MCF 10A (cell line): ENCODE measurements around the gene MECP2. TPM values are rescaled to one million over a fixed set of nuclear protein-coding genes. Genes with fewer than 3 reads are reported as not detected.
A peak's percentile ranks its signal among the peaks of the same experiment; 100 is the strongest.

Source experiments
- BruUV-seq: library from RNA; stranded (reverse); fragments of 400-500 nt; replicated peaks from 2 replicates; lab custom pipeline; 2021; lab: Mats Ljungman, UMichigan
- CTCF ChIA-PET: fragments of 300-600 bp; sonication (Branson Sonifier 250); formaldehyde crosslinking; extraction: SDS; loops from one replicate; lab custom pipeline; 2021; ENCODE audit warnings: antibody characterized with exemption, inconsistent platforms; lab: Yijun Ruan, JAX
- POLR2A ChIA-PET: fragments of 300-600, 350-650 bp; sonication (Branson Sonifier 250); formaldehyde crosslinking; extraction: SDS; loops from one replicate; lab custom pipeline; 2020; ENCODE audit warnings: antibody characterized with exemption, inconsistent platforms; lab: Yijun Ruan, JAX
- DNase-seq: peaks from one replicate; pipeline ENCODE4 v3.0.0-alpha.2; 2018; ENCODE audit not compliant: unreplicated experiment
- H3K27ac Mint-ChIP-seq: one replicate; pipeline ENCODE4 v1.8.0; 2022; ENCODE audit warnings: mild to moderate bottlenecking, low read depth, mixed read lengths; ENCODE audit not compliant: unreplicated experiment
- H3K27me3 Mint-ChIP-seq: one replicate; pipeline ENCODE4 v1.8.0; 2022; ENCODE audit warnings: mixed read lengths; ENCODE audit not compliant: insufficient read depth, unreplicated experiment
- H3K36me3 Mint-ChIP-seq: one replicate; pipeline ENCODE4 v1.8.0; 2022; ENCODE audit warnings: mild to moderate bottlenecking, moderate library complexity, mixed read lengths; ENCODE audit not compliant: insufficient read depth, unreplicated experiment
- H3K4me1 Mint-ChIP-seq: one replicate; pipeline ENCODE4 v1.8.0; 2022; ENCODE audit warnings: mixed read lengths; ENCODE audit not compliant: insufficient read depth, unreplicated experiment
- H3K4me3 Mint-ChIP-seq: one replicate; pipeline ENCODE4 v1.8.0; 2022; ENCODE audit warnings: mild to moderate bottlenecking, moderate library complexity, mixed read lengths; ENCODE audit not compliant: unreplicated experiment
- H3K9me3 Mint-ChIP-seq: one replicate; pipeline ENCODE4 v1.8.0; 2022; ENCODE audit warnings: mixed read lengths; ENCODE audit not compliant: unreplicated experiment
- intact Hi-C: fragments of 100-400 bp; cut with micrococcal nuclease; formaldehyde crosslinking; loops from 2 replicates; pipeline ENCODE4 v1.14.1; 2022
- total RNA-seq: library from RNA; stranded (reverse); gene quantifications from 2 replicates; pipeline ENCODE4 v1.2.3, GENCODE V29; 2022
- TF ChIP-seq, protein P1 (sequence below): fragments of 200-600 bp; IDR thresholded peaks from one replicate; pipeline ENCODE4 v1.8.0; 2022; ENCODE audit warnings: antibody characterized with exemption, mild to moderate bottlenecking; ENCODE audit not compliant: unreplicated experiment

MECP2 gene
- total RNA-seq, 1 experiment from 2014 or later: 46.9 TPM

DNA sequence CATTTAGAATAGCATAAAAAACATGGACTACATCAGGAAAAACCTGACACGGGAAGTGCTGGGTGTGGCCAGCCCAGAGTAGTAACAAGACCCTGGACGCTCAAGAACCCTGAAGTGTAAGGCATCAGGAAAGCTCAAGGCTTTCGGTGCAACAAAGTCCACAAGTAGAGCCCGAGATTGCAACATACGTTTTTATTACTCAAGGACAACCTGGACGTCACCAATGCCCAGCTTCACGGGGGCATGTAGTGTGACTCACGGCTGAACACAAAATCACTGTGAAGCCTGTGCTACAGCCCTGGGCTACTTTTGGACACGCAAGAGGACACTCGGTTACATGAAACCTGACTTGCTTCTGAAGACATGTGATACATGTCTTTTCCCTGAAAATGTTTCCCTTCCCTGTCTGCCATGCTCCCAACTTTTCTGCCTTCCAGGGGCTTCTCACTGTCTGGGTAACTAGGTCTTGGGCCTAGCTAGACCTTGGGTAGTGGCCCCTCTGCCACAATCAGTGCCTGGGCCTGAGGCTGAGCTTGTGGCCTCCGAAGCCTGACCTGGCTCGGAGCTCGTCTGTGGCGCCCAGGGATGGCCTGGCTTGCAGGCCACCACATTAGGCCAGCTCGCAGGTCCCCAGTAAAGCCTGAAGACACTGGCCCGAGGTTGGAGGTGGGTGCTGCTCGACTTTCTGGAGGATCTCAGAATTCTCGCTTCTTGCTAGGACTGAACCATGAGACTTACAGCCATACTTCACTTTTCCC, 87.0 kb downstream of the MECP2 start:
- no peaks in the 10 kb centered on the region for H3K9me3 Mint-ChIP-seq
- ChIA-PET POLR2A (interaction anchor here (0.6 to 2.1 kb wide), 6 partner anchors 9 to 42 kb away, joined by 3 to 16 read pairs (median 4); partner anchors contain the start of genes HCFC1, IRAK1 and TMEM187), CTCF (interaction anchor here (0.7 to 0.9 kb wide), 3 partner anchors 26 to 531 kb away, joined by 3 to 5 read pairs (median 3); no protein-coding TSS in a partner anchor)
- H3K27ac Mint-ChIP-seq: peak overlapping the region; percentile 16
- DNase-seq: peak; percentile 98
- peaks cover 35% of the 10 kb centered on the region for H3K27me3 Mint-ChIP-seq
- intact Hi-C loops: no loop called here
- H3K36me3 Mint-ChIP-seq: peaks cover 63% of the 10 kb centered on the region
- H3K4me3 Mint-ChIP-seq: no peak overlapping the region
- TF ChIP-seq, protein P1, sequence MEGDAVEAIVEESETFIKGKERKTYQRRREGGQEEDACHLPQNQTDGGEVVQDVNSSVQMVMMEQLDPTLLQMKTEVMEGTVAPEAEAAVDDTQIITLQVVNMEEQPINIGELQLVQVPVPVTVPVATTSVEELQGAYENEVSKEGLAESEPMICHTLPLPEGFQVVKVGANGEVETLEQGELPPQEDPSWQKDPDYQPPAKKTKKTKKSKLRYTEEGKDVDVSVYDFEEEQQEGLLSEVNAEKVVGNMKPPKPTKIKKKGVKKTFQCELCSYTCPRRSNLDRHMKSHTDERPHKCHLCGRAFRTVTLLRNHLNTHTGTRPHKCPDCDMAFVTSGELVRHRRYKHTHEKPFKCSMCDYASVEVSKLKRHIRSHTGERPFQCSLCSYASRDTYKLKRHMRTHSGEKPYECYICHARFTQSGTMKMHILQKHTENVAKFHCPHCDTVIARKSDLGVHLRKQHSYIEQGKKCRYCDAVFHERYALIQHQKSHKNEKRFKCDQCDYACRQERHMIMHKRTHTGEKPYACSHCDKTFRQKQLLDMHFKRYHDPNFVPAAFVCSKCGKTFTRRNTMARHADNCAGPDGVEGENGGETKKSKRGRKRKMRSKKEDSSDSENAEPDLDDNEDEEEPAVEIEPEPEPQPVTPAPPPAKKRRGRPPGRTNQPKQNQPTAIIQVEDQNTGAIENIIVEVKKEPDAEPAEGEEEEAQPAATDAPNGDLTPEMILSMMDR: no peak
- peaks cover 15% of the 10 kb centered on the region for H3K4me1 Mint-ChIP-seq
- TSS peak; percentile 82 for BruUV-seq

DNA sequence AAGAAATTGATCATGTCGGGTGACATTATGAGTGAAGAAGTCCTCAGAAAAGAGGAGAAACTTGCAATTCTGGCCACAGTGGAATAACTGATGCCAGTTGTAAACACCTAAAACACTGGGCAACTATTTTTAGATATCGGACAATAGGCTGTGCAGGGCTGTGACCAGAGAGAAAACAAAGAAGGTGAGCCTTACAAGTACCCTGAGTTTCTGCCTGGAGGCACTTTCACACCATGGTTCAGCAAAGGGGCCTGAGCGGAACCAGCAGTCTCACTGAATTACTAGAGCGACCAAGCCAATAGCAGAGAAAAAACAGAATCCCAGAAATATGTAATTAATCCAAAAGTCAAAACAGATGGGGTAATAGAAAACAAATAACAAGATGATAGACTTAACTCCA, 89.0 kb downstream of the MECP2 start:
- H3K27ac Mint-ChIP-seq: peak overlapping the region; percentile 49
- TF ChIP-seq, protein P1: no peak
- H3K4me1 Mint-ChIP-seq: peaks cover 15% of the 10 kb centered on the region
- peaks cover 47% of the 10 kb centered on the region for H3K27me3 Mint-ChIP-seq
- no peaks in the 10 kb centered on the region for H3K9me3 Mint-ChIP-seq
- no peak overlapping the region for H3K4me3 Mint-ChIP-seq
- peaks cover 48% of the 10 kb centered on the region for H3K36me3 Mint-ChIP-seq
- CTCF ChIA-PET: no interaction called here
- no TSS peak for BruUV-seq
- DNase-seq: no peak
- intact Hi-C loops: no loop called here
- POLR2A ChIA-PET: interaction anchor here (1.0 kb wide), 1 partner anchor 12 kb away, joined by 4 read pairs; no protein-coding TSS in a partner anchor

DNA sequence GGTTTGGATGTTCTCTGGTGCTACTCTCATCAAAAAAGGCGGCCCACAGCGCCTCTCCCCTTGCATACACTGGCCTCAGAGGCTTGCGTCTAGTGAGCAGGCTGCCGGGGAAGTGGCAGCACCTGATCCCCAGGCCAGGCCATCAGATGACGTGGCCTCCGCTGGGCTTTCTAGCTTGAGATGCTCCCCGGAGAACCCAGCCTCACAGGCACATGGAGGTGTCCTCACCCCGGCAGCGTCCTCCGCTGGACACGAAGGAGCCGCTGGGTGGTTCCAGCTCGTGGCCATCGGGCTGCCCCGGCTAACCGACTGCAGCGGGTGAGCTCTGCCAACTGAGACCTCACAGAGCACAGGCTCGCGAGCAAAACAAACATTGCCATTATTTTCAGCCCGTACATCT, 90.6 kb downstream of the MECP2 start:
- H3K4me1 Mint-ChIP-seq: peaks cover 21% of the 10 kb centered on the region
- BruUV-seq: no TSS peak

DNA sequence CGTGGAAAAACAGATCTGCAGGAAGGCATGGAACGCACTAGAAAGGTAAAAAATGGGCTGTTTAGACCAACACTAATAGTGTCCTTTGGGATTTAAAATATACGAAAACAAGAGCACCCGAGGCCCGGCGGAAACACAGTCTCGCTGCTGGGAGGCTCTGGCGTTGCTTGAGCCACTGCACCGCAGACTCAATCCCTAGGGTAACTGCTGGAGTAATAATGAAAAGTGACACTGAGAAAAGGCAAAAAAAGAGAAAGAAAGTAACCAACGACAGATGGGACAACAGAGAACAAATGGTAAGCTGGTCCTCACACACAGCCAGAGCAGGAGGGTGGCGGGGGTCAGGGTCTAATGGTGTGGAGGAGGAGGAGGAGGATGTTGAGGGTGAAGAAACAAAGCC, 93.2 kb downstream of the MECP2 start:
- H3K27ac Mint-ChIP-seq: no peak overlapping the region
- CTCF ChIA-PET: interaction anchor here (0.6 to 1.3 kb wide), 2 partner anchors 9 to 1048 kb away, joined by 5 to 7 read pairs; no protein-coding TSS in a partner anchor

More for the DNA sequence above, 90.6 kb downstream of the MECP2 start:
- ChIA-PET CTCF (interaction anchor here (0.7 kb wide), 1 partner anchor 21 kb away, joined by 3 read pairs; no protein-coding TSS in a partner anchor), POLR2A (interaction anchor here (1.2 kb wide), 1 partner anchor 21 kb away, joined by 3 read pairs; no protein-coding TSS in a partner anchor)
- H3K4me3 Mint-ChIP-seq: no peak overlapping the region
- TF ChIP-seq, protein P1: no peak
- no peak for DNase-seq
- H3K36me3 Mint-ChIP-seq: peaks cover 43% of the 10 kb centered on the region
- no peak overlapping the region for H3K27ac Mint-ChIP-seq
- H3K27me3 Mint-ChIP-seq: peaks cover 58% of the 10 kb centered on the region
- intact Hi-C loops: no loop called here
- H3K9me3 Mint-ChIP-seq: no peaks in the 10 kb centered on the region

More for the DNA sequence above, 93.2 kb downstream of the MECP2 start:
- intact Hi-C loops: no loop called here
- POLR2A ChIA-PET: no interaction called here
- Mint-ChIP-seq H3K36me3 (peaks cover 25% of the 10 kb centered on the region), H3K9me3 (no peaks in the 10 kb centered on the region), H3K27me3 (peaks cover 68% of the 10 kb centered on the region), H3K4me1 (peaks cover 11% of the 10 kb centered on the region), H3K4me3 (no peak overlapping the region)
- BruUV-seq: no TSS peak
- TF ChIP-seq, protein P1: no peak
- no peak for DNase-seq
